OCI-LY7 (cell line): ENCODE results near the gene NOS3. TPM values are rescaled to one million over a fixed set of nuclear protein-coding genes. Genes with fewer than 3 reads are reported as not detected.

Experiments
- BruUV-seq: library from RNA; stranded (reverse); fragments of 400-500 nt; replicated peaks from 2 replicates; lab custom pipeline; 2021; lab: Mats Ljungman, UMichigan
- CTCF ChIA-PET: fragments of 300-600 bp; sonication (Branson Sonifier 250); formaldehyde crosslinking; loops from one replicate; lab custom pipeline; 2022; ENCODE audit warnings: antibody characterized with exemption; ENCODE audit not compliant: unreplicated experiment; lab: Charles Lee
- POLR2A ChIA-PET: fragments of 300-600 bp; sonication (Branson Sonifier 250); formaldehyde crosslinking; loops from one replicate; lab custom pipeline; 2022; ENCODE audit warnings: antibody characterized with exemption; lab: Charles Lee
- DNase-seq: peaks from one replicate; pipeline ENCODE4 v3.0.0-alpha.2; 2015; ENCODE audit warnings: low spot score
- H2AFZ ChIP-seq: fragments of 200-600 bp; sonication (generic), shearing (Covaris generic); 2 replicates; pipeline ENCODE4 v1.6.1; 2014; ENCODE audit warnings: mild to moderate bottlenecking, antibody characterized with exemption, low read length, moderate library complexity
- H3K27ac ChIP-seq: fragments of 200-600 bp; sonication (generic); 2 replicates; pipeline ENCODE4 v1.5.1; 2014; ENCODE audit warnings: mixed run types, low read depth, mild to moderate bottlenecking, moderate library complexity, low read length, inconsistent platforms; ENCODE audit not compliant: poor library complexity, severe bottlenecking
- H3K36me3 ChIP-seq: fragments of 200-600 bp; sonication (generic); 2 replicates; pipeline ENCODE4 v1.6.1; 2014; ENCODE audit warnings: mild to moderate bottlenecking, antibody characterized with exemption, low read length, moderate library complexity, mixed read lengths; ENCODE audit not compliant: insufficient read depth
- H3K4me1 ChIP-seq: fragments of 200-600 bp; sonication (generic); 2 replicates; pipeline ENCODE4 v1.5.1; 2014; ENCODE audit warnings: mild to moderate bottlenecking, low read length; ENCODE audit not compliant: insufficient read depth, poor library complexity, severe bottlenecking
- H3K4me2 ChIP-seq: fragments of 200-600 bp; sonication (generic); 2 replicates; pipeline ENCODE4 v1.6.1; 2014; ENCODE audit warnings: mild to moderate bottlenecking, low read length
- H3K4me3 ChIP-seq: fragments of 200-600 bp; sonication (generic); 2 replicates; pipeline ENCODE4 v1.5.1; 2014; ENCODE audit warnings: mild to moderate bottlenecking, low read depth, low read length; ENCODE audit not compliant: poor library complexity, severe bottlenecking
- H3K79me2 ChIP-seq: fragments of 200-600 bp; sonication (generic); 2 replicates; pipeline ENCODE4 v1.6.1; 2016; ENCODE audit warnings: low read depth, mild to moderate bottlenecking, low read length, moderate library complexity, mixed read lengths; ENCODE audit not compliant: insufficient read depth
- H3K9me2 ChIP-seq: fragments of 200-600 bp; sonication (generic); 2 replicates; pipeline ENCODE4 v1.6.1; 2016; ENCODE audit warnings: mild to moderate bottlenecking, low read length, mixed read lengths; ENCODE audit not compliant: insufficient read depth
- H3K9me3 ChIP-seq: fragments of 200-600 bp; sonication (generic); 2 replicates; pipeline ENCODE4 v1.6.1; 2014; ENCODE audit warnings: mild to moderate bottlenecking, mixed run types, low read length, mixed read lengths
- H4K20me1 ChIP-seq: fragments of 200-600 bp; sonication (generic); 2 replicates; pipeline ENCODE4 v1.6.1; 2014; ENCODE audit warnings: mild to moderate bottlenecking, antibody characterized with exemption, low read length, moderate library complexity, mixed read lengths; ENCODE audit not compliant: insufficient read depth
- CTCF ChIP-seq: fragments of 200-600 bp; sonication (generic); conservative IDR thresholded peaks from 2 replicates; pipeline ENCODE4 v1.5.1; 2014; ENCODE audit warnings: mild to moderate bottlenecking, antibody characterized with exemption, low read length, moderate library complexity, mixed read lengths
- EZH2phosphoT487 ChIP-seq: fragments of 200-600 bp; sonication (generic); IDR thresholded peaks from 2 replicates; pipeline ENCODE4 v1.6.1; 2018; ENCODE audit warnings: low read depth, borderline replicate concordance, mild to moderate bottlenecking, mixed run types, antibody characterized with exemption, low read length, moderate library complexity, mixed read lengths
- intact Hi-C: fragments of 100-400 bp; cut with micrococcal nuclease; formaldehyde crosslinking; loops from one replicate; pipeline ENCODE4 v1.10.0; 2022; ENCODE audit not compliant: unreplicated experiment
- total RNA-seq, 2 experiments: library from RNA; depleted of rRNA in 1 of 2; stranded (reverse); fragments of >200 nt in 1 of 2; shearing (Covaris generic) in 1 of 2; gene quantifications; 2 replicates each; pipeline ENCODE4 v1.2.3, GENCODE V29; 2014 to 2022

Gene NOS3
- total RNA-seq, 2 experiments from 2014 or later = 0.78 to 0.82 TPM

DNA sequence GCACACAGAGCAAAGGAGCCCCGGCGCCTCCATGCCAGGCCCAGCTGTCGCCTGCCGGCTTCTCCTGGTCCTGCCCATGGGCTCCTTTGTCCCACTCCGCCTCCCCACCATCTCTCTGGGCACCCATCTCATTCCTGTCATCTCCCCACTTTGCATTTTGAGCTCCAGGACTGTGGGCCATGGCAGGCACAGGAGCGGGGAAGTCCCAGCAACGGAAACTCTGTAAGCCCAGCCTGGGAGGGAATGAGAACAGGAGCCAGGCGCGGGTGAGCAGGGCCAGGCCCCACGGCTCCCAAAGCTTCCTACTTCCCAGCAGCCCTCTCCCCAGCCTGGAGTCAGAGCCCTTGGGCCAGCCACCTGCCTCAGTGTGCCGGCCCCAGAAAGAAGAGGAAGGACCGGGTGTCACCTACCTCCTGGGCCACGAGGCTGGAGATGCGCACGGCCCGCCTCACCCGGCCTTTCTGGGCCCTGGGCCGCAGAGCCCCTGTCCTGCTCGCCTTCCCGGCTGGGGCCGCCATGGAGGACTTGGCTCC lies 35.8 kb upstream of the NOS3 start:
- POLR2A ChIA-PET = no interaction called here
- CTCF ChIA-PET = no interaction called here

GRCh38 chr7:150955519-150956394 lies 35.1 kb upstream of the NOS3 start:
- H3K27ac ChIP-seq = no peak overlapping the region
- H3K4me2 ChIP-seq = no peak overlapping the region
- no peaks in the 10 kb centered on the region for H3K9me3 ChIP-seq
- H2AFZ ChIP-seq = no peak overlapping the region
- no peaks in the 10 kb centered on the region for H4K20me1 ChIP-seq
- H3K9me2 ChIP-seq = no peaks in the 10 kb centered on the region
- intact Hi-C loops = no loop called here
- DNase-seq = no peak
- no peaks in the 10 kb centered on the region for H3K36me3 ChIP-seq
- H3K4me3 ChIP-seq = no peak overlapping the region
- POLR2A ChIA-PET = no interaction called here
- no peaks in the 10 kb centered on the region for H3K79me2 ChIP-seq
- TF ChIP-seq CTCF (no peak), EZH2phosphoT487 (no peak)
- CTCF ChIA-PET = no interaction called here
- H3K4me1 ChIP-seq = peaks cover 5% of the 10 kb centered on the region
- no TSS peak for BruUV-seq

More for the DNA sequence above, 35.8 kb upstream of the NOS3 start:
- no peak for DNase-seq
- Histone ChIP-seq H3K36me3 (no peaks in the 10 kb centered on the region), H3K4me3 (no peak overlapping the region), H3K9me2 (no peaks in the 10 kb centered on the region), H4K20me1 (no peaks in the 10 kb centered on the region), H3K27ac (no peak overlapping the region), H3K9me3 (no peaks in the 10 kb centered on the region), H2AFZ (no peak overlapping the region), H3K79me2 (no peaks in the 10 kb centered on the region), H3K4me1 (peaks cover under 1% of the 10 kb centered on the region), H3K4me2 (no peak overlapping the region)
- intact Hi-C loops = no loop called here
- BruUV-seq = no TSS peak
- no peak for TF ChIP-seq CTCF
- TF ChIP-seq EZH2phosphoT487 = no peak
